NK-92 treated with Interleukin-12 subunit alpha and Interleukin-12 subunit beta, amount 100 ng/mL, for 24 hours (cell line): ENCODE data around the gene TSPAN32.

Experiments used
- DNase-seq: peaks from one replicate; lab custom pipeline; 2025; lab: John Stamatoyannopoulos, UW

Gene TSPAN32

DNA sequence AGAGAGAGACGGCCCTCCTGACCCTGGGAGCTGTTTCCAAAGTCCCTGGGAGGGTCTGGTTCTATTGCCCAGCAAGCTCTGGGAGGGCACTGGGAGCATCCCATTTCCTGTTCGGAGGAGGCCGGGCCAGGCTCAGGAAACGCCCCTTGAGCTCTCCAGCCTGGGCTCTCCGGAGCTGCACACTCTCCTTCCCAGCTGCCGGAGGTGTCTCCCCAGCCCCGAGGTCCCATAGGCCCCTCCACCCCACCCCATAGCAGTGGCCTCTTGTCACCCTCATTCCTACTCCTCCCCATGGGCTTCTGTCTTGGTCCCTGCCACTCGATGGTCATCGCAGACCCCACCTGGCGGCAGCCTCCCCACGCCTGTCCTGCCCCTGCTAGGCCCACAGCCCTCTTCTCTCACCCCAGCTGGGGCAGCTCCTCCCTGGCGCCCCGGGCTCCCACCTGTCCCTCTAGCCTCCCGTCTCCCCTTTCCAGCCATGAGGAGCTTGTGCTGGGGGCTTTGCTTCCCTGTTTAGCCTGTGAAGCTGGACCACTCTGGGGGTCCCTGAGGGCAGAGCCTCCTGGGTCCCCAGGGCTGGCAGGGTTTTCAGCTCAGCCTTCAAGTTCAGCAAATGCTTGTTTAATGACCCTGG, 2.8 kb downstream of the TSPAN32 start:
- no peak for DNase-seq

DNA sequence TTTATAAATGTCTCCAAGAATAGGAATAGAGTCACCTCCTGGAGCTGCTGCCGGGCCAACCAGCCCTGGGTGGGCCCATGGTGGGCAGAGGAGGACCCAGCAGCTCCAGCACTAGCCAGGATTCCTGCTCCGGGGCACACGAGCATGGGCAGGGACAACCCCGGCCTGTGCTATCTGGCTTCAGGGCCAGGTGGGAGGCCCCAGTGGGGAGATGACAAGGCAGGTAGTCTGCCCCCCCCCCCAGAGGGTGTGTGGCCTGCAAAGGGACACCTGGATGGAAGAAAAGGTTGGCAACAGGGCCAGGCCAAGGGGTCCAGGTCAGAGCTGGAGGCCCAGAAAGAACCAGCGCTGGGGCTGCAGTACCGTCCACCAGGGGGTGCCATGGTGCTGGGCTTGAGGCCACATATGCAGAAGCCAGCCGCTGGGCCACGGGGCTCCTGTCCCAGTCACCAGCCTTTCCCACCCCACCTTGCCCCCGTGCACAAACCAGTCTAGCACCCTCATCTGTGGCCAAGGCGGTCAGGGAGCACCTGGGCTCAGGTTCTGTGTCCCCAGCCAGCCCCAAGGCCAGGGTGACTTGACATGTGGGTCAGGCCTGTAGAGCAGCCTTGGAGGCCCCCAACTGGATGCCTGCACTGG, 3.4 kb downstream of the TSPAN32 start:
- DNase-seq: peak; percentile 67

DNA sequence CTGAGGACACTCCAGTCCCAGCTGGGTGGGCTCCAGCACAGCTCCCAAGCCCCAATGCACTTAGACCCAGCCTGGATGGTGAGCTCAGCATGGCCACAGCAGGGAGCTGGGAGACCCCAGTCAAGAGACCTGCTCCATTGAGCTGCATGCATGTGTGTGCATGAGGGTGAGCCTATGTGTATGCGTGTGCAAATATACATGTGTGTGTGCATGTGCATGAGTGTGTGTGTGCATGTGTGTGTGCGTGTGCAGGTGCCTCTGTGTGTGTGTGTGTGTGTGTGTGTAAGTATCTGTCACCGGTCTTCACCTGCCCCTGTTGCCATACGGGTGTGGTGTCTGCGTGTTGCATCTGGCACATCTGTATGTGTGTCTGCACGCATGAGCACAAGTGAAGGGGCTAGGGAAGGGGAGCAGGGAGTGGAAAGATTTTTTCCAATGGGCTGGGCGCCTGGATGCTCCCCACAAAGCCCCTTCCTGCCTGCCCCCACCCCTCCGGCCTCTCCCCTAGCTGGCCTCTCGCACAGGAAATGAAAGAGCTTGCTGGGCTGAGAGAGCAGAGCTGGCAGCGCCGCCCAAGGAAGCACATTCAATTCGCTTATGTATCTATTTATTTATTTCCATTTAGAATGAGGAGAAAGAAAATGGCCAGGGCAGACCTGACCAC, 4.1 kb downstream of the TSPAN32 start:
- no peak for DNase-seq

DNA sequence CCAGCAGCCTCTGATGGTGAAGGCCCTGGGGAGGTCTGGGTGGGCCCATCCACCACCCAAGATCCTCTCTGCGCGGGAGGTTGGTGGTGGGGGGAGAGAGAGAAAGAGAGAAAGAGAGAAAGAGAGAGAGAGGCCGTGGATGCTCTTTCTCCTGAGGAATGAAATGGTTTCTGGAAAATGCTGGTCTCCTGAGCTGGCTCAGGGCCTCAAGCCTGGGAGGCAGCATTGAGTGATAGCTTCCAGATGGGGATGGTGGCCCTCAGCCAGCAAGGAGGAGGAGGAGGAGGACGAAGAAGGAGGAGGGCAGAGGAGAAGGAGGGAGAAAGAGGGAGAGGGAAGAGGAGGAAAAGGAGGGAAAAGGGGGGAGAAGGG, 4.6 kb downstream of the TSPAN32 start:
- DNase-seq: no peak

DNA sequence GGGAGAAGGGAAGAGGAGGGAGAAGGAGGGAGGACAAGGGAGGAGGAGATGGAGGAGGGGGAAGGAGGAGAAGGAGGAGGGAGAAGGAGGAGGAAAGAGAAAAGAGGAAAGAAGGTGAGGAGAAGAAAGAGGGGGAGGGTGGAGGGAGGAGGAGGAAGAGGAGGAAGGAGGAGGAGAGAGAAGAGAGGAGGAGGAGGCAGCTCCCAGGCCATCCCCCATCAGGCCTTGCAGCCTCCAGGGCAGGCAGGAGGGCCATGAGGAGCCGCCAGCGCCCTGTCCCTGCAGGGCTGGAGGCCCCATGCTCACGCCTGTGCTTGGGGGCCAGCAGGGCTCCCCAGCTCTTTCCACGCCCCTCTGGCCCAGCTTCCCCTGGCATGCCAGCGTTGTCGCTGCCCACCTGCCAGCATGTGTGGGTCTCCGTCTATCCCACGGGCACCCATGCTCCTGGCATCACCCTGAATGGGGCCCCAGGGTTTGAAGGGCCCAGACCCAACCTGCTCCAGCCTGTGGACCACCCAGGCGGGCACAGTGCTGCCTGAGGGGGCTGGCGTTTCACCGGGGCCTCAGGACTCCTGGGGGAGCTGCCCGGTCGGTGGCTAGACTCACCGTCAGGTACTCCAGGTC, 5.2 kb downstream of the TSPAN32 start:
- DNase-seq: no peak

DNA sequence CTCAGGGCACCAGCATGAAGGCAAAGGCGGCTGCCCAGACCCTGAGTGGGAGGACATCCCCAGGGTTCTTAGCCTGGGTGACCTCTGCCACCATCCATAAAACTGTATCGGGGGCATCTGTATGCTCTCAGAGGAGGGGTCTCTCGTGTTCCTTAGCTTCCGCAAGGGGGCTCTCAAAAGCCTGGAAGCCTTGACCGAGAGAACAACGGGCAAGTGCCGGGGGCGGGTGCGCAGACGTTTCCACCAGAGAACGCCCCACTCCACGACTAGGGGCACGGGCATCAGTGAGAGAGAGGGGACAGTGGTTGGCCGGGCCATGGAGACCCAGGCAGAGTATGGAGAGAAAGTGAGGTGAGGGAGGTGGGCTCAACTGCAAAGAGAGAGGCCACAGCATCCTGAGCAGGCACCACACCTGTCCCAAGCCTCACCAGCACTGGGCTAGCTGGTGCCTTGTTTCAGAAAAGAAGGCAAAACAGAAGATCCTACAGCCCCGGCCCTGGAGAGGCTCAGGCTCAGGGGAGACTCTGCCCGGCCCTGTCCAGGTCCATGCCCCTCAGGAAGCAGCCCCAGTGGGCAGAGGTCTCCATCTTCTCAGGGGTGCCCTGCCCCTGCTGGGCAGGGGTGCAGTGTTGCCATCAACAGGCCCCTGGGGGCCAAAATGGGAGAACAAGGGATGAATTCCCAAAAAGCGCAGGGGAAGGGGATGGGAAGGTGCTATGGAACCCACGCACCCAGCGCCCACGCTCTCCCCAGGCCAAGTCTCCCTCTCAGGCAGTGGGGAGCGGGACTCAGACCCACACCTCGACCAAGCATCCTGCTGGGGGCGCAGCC, 5.9 kb downstream of the TSPAN32 start:
- no peak for DNase-seq

DNA sequence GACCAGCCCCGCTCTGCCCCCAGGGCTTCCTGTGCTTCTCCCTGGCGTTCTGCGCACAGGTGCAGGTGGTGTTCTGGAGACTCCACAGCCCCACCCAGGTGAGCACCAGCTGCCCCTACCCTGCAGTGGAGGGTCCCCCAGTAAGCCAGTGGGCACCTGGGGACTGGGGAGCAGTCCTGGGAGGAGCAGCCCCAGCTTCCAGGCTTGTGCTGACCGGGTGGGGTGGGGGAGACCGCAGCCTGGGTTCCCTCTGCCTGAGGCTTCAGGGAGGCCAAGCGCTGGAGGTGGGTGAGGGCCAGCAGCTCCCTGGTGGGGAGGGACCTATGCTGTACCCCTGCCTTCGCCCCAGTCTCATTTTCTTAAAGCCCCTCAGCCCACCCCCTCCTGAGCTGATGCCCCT, 6.9 kb downstream of the TSPAN32 start:
- no peak for DNase-seq

DNA sequence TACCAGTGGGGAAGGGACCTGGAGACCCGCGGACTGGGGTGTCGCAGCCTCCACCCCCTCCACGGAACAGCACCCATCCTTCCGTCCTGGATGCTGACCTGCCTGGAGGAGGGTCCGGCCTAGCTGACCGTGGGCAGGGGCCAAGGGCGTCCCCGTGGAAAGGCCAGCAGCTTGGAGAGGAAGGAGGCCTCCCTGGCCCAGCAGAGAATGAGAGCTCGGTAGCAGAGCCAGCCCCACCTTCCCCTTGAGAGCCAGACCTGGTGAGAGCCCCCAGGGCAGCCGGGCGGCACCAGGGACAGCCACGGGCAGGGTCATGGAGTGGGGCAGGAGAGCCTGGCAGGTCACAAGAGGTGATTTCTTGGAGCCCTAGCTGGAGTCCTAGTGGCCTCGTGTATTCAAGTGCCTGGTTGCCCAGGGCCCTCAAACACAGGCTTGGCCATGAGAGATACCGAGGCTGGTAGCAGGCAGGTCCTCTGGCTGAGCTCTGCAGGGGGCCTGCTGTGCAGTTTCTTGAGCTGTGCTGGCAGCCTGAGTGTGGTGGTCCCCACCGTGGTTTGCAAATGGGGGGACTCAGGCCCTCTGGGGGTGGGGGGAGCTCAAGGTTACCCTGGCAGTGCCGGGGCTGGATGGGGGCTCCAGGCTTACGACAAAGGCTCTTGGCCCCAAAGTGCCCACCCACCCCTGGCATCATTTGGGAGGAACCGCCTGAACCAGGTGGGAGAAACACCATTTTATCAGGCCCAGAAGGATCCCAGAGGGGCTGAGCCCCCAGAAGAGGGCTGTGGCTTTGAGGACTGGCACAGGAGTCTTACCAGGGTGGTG, 7.6 kb downstream of the TSPAN32 start:
- no peak for DNase-seq

DNA sequence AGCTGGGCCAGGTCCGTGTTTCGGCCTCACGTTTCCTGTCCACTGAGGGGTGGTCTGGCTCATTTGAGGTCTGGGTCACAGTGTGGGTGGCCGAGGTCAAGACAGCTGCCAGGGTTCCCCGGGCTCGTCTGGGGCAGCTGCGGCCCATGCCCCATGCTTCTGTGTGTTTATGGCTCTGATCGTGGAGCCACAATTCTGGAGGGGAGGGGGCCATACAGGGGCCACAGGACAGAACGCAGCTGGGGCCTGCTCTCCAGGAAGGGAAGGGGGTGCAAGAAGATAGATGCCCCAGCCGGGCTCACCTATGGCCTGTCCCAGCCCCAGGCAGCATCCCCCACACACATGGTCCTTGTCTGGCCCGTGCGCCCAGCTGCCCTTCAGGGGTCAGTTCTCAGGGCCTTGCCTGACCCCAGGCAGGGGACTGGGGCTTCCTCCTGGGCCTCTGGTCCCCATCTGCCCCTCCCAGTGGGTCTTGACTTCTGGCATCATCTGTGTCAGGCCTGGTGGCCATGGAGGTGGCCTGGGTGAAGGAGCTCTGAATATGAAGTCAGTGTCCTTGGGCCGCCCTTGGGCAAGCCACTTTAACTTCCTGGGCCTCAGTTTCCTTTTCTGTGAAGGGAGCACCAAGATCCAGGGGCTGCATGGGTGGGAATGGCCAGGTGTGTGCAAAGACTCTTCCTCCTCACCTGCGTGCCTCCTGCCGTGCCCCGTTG, 8.4 kb downstream of the TSPAN32 start:
- DNase-seq: no peak

DNA sequence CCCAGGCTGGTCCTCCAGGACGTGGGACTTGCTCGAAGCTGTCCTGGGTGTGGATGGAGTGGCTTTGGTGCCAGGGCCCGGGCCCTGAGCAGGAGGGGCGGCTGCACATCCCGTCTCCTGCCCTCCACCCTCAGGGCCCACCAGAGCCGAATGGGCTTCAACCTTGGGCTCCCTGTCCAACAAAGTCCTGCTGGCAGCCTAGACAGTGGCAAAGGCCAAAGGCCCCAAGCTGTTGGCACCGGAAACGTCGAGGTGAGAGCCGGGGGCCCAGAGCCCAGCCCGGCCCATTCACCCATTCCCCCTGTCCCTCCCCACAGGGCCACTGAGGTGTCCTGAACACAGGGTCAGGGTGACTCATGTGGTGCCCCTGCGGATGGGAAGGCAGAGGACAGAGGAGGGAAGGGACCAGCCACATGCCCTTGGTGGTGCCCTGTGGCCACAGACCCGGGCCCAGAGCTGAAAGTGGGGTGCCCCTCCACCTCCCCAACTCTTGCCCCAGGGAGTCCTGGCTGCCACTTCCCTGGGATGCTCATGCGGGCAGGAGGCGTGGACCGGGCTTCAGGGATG, 9.1 kb downstream of the TSPAN32 start:
- no peak for DNase-seq

DNA sequence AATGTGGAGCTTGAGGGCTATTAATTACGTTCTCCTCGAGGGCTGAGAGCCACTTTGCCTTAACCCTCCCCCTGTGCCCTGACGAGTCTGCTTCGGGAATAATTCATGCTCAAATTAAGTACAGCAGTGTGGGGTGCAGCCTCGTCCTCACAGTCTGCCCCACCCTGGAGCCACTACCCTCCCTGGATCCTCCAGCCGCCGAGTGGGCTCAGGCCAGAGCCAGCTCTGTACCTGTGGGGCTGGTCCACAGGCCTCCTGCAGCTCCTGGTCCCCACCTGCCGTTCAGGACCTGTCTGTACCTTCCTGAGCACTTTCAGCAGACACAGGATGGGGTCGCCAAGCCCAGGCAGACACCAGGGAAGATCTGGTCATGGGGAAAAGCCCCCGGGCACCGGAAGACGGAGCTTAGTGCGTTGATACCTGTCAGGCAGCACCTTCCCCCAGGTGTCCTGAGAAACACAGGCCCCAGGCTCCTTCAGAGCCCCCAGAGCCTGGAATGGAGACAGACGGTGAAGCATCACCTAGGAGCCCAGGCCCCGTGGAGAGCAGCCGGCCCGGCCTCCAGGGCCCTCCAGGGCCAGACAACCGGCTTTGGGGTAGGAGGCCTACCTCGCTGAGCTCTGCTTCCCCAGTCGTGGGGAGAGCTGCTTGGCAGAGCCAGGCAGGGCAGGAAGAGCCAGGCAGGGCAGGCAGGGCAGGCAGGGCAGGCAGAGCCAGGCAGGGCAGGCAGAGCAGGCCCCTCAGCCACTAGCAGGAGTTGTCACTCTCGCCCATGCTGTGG, 9.7 kb downstream of the TSPAN32 start:
- no peak for DNase-seq

DNA sequence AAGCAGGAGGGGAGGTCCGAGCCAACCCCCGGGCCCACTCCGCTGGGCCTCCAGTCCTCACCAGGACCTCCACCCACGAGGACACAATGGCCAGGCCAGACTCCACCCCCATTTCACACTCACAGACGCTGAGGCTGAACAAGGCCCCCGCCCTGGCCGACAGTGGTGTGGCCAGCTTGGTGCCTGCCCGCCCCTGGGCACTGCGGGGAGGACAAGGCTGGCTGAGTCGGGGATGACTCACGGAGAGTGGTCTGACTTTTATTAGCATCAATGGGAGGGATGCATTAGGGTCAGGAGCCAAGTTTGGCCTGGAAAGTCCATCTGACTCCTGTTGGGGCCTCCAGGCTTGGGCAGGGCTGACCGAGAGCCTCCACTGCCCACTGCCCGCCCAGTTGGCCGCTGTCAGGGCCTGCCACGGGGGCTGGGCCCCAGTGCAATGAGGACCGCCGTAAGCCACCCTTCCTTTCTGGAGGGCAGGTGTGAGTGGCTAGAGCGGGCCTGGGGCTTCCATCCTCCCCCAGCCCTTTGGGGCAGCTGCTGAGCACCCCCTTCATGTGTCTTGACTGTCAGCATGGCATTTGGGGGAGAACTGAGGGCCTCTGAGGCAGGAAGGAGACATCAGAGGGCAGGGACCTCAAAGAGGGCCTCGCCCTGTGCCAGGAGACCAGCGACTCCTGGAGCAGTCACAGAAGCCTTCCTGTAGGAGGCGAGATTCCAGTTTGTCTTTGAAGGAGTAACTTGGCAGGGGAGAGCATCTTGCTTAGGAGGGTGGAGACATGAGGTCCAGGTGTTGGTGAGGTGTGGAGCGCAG, 10.6 kb downstream of the TSPAN32 start:
- no peak for DNase-seq

DNA sequence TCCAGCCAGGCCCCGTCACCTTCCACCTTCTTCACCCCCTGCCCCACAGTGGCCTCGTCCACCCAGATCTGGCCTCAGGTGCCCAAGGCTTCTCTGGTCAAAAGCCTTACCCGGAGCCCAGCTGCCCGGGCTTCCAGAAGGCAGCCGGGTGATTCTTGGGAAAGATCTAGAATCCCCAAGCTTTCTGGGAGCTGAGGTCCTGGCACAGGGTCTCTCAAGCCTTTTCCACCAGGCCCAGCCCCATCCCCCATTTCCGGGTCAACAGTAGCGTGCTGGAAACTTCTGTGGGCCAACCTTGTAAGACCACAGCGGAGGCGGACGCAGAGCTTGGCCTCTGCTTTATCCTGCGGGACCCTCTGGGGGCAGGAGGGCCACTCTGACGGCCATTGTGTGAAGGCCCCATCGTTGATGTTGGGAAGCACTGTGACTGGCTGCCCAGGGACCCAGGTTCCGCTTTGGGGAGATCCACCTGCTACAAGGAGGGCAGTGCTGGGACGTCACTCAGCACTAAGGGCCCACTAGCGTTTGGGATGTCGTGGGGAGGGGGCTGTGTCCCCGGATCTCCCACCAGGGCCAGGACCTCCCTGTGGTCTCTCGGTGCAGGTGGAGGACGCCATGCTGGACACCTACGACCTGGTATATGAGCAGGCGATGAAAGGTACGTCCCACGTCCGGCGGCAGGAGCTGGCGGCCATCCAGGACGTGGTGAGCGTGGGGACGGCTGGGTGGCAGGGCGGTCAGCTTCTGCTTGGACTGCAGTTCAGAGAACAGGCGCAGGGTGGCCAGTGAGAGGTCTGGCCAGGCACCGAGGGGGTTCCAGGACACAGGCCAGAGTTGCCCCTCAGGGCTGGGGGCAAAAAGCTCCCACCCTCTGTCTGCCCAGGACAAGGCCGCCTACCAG, 11.5 kb downstream of the TSPAN32 start:
- DNase-seq: no peak

DNA sequence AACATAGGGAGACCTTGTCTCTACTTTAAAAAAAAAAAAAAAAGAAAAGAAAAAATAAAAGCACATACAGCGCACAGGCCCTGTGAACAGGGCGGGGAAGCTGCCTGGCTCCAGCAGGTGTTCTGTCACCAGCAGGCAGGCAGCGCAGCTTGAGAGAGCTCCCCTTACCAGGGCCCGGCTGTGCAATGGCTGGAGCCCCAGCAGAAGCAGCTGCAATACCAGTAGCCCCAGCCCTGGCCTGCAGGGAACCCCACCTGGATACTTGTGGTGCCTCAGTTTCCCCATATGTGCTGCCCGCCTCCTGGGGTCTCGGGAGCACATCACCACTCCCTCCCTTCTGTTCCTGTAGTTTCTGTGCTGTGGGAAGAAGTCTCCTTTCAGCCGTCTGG, 12.3 kb downstream of the TSPAN32 start:
- DNase-seq: no peak

DNA sequence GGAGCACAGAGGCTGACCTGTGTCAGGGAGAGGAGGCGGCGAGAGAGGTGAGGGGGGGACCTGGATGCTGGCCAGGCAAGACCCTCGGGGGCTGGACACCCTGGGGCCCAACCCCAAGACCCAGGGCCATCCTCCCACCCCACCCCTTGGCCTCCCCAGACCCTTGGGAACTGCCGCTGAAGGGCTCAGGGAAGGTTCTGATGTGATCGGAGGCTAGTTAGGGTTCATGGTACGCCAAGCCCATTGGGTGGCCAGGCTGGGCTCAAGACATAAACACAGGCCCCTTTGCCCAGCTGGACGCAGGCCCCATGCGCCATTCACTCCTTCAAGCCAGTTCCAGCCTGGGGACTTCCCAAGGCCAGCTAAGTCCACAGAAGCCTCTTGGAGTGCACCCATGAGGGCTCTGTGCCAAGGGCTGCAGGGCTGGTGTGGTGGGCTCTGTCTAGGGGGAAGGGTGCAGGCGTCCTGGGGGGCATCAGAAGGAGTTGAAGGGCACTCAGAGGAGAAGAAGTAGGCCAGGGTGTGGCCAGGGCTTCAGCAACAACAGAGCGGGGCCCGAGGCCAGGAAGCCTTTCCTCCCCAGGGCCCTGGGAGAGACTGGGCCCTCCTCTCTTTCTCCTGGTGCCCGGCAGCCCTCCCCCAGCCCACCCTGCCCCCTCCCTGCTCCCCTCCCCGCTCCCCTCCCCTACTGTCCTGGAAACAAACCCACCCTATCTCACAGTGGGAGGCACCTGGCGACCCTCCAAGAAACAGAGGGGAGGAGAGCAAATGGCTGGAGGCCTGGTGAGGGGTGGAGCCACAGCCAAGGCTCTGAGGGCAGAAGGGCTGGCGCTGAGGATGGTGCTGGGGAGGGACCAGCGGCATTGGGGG, 12.9 kb downstream of the TSPAN32 start:
- DNase-seq: no peak

DNA sequence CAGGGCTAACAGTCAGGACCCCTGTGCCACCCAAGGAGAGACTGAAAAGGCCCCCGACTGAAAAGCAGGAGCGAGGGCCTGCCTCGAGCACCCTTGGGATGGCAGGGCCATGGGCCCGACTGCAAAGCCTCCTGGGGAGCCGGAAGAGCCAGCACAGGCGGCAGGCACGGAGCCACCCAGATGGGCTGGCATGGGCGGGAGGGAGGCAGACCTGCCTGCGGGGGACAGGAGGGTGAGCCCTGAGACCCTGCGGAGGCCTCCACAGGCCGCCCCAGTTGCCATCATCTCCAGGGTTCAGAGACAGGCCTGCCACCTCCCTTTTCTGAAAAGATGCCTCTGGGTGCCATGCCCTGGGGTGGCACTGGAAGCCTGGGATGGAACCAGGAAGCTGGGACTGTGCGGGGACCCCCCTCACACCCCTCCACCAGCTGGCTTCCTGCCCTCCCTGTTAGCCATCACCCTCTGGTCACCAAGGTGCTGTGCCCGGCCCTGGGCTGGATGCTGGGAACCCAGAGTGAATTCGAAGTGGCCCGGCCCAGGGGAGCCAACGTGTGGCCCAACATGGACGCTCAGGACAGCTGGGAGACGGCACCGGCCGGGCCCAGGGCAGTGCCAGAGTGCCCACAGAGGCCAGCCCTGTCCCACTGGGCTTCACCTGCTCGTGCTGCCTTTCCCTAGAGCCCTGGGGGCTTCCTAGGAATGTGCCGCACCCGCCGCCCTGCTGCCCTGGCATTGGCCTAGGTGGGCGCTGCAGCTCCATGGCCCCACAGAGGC, 13.8 kb downstream of the TSPAN32 start:
- no peak for DNase-seq
